Measurements from ENCODE around the gene SPATA33.
"Not testable (repeated sequence)": the region's sequence is repeated elsewhere in the genome, so short reads cannot be mapped to it uniquely, and the experiment has no call there.

Gene SPATA33

DNA sequence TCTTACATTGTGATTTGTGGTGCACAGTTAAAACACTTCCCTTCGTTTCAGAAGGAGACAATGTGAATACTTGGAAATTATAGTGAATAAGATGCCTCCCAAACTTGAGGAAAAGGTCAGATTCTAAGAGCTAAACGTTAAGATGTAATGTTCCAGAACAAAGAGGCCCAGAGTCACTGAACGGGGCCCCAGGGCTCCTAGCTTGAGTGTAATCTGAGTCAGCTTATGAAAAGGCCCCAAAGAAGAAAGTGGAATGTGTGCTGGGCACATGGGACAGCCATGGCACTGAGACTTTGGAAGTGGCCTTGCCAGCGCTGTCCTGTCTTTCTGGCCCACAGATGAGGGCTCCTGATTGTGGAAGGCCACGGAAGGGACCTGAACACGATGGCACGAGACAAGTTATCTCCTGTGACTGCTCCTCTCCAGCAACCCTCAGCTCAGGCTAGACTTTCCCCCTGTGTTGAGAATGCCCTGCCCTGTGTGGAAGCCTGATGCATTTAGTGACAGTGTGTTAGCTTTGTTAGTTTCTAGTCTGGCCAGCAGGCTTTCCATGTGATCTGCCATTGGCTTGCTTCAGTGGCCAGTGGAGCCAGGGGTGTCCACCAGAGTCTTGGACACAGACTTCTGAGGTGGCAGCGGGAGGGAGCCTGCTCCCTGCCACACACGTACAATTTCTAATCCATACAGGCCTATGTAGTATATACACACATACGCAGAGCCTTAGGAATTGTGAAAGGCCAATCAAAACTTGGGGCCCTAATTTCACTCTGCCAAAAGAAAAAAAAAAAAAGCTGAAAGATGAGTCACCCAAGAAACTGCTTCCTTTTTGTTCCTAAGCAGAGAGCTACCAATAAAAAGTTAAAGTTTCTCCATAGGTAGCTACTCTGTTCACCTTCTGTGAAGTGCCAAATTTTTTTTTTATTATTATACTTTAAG, 13.1 kb downstream of the SPATA33 start:
- TF ChIP-seq, protein P1, sequence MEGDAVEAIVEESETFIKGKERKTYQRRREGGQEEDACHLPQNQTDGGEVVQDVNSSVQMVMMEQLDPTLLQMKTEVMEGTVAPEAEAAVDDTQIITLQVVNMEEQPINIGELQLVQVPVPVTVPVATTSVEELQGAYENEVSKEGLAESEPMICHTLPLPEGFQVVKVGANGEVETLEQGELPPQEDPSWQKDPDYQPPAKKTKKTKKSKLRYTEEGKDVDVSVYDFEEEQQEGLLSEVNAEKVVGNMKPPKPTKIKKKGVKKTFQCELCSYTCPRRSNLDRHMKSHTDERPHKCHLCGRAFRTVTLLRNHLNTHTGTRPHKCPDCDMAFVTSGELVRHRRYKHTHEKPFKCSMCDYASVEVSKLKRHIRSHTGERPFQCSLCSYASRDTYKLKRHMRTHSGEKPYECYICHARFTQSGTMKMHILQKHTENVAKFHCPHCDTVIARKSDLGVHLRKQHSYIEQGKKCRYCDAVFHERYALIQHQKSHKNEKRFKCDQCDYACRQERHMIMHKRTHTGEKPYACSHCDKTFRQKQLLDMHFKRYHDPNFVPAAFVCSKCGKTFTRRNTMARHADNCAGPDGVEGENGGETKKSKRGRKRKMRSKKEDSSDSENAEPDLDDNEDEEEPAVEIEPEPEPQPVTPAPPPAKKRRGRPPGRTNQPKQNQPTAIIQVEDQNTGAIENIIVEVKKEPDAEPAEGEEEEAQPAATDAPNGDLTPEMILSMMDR (IDR thresholded peaks at IDR 0.05) = no peak
- Histone ChIP-seq H3K9me3 (no peaks in the 10 kb centered on the region), H3K36me3 (peaks cover 5% of the 10 kb centered on the region), H3K27me3 (peaks cover 12% of the 10 kb centered on the region), H3K27ac (no peak overlapping the region), H3K4me1 (ENCODE audit: control insufficient read depth in 1 of 2, insufficient read depth in 1 of 2, low read depth in 1 of 2, low read length in 1 of 2) (peaks cover 0 to 3% of the 10 kb centered on the region in 2 experiments), H3K4me3 (ENCODE audit: low read depth in 1 of 2, low read length in 1 of 2) (no peak overlapping the region)

DNA sequence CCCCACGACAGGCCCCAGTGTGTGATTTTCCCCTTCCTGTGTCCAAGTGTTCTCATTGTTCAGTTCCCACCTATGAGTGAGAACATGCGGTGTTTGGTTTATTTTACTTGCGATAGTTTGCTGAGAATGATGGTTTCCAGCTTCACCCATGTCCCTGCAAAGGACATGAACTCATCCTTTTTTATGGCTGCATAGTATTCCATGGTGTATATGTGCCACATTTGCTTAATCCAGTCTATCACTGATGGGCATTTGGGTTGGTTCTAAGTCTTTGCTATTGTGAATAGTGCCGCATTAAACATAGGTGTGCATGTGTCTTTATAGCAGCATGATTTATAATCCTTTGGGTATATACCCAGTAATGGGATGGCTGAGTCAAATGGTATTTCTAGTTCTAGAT, 13.9 kb downstream of the SPATA33 start:
- H3K9me3 ChIP-seq; H3K4me3 ChIP-seq (ENCODE audit: low read depth in 1 of 2, low read length in 1 of 2); H3K27ac ChIP-seq; H3K4me1 ChIP-seq (ENCODE audit: control insufficient read depth in 1 of 2, insufficient read depth in 1 of 2, low read depth in 1 of 2, low read length in 1 of 2); H3K36me3 ChIP-seq: not testable (repeated sequence)
- peaks cover 12% of the 10 kb centered on the region for H3K27me3 ChIP-seq

DNA sequence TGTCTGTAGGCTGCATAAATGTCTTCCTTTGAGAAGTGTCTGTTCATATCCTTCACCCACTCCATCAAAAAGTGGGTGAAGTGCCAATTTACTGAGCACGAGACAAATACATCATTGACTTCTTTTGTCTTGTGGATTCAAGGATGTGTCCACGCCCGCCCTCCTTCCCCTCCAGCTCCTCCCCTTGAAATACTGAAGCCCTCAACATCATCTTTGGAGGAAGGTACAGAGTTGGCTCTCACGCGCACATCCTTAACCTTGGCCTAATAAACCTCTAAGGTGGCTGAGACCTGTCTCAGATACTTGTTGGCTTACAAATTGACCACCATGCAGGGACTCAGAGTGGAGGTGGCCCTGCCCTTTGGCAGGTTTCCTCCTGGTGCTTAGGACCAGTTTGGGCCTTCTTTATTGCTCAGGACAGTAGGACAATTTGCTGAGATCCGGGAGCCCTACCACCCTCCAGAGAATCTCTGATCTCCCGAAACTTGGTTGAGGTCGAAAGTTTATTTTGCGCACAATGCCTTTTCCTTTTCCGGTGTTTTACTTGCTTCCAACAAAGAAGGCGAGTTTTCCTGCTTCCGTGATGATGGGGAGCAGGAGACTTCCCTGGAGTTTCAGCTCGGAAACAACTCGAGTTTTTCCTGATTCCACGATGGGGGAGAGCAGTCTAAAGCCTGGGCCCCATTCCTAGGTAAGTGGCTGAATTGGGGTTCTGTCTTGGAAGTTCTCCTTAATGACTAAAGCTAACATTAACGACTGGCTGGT, 14.7 kb downstream of the SPATA33 start:
- Histone ChIP-seq H3K36me3 (peaks cover 5% of the 10 kb centered on the region), H3K27me3 (peaks cover 12% of the 10 kb centered on the region), H3K9me3 (no peaks in the 10 kb centered on the region), H3K4me1 (ENCODE audit: control insufficient read depth in 1 of 2, insufficient read depth in 1 of 2, low read depth in 1 of 2, low read length in 1 of 2) (peaks cover 0 to 3% of the 10 kb centered on the region in 2 experiments), H3K4me3 (ENCODE audit: low read depth in 1 of 2, low read length in 1 of 2) (no peak overlapping the region), H3K27ac (no peak overlapping the region)
- TF ChIP-seq, protein P1 (IDR thresholded peaks at IDR 0.05) = no peak

DNA sequence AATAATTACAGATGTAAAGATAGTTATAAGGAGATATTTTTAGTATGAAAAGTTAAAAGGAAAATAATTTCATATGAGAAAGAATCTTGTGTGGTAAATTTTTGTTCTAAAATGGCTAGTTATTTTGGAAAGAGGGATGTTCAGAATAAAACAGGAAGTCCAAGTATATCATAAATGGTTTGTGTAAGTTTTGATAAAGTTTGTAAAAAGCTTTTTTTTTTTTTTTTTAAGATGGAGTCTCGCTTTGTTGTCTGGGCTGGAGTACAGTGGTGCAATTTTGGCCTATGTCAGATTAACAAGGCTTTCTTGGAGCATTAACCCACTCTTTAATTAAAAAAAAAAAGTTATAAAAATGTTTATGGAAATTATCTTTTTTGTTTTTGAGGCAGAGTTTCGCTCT, 20.6 kb downstream of the SPATA33 start:
- Histone ChIP-seq H3K27ac (no peak overlapping the region), H3K4me1 (ENCODE audit: control insufficient read depth in 1 of 2, insufficient read depth in 1 of 2, low read depth in 1 of 2, low read length in 1 of 2) (no peaks in the 10 kb centered on the region), H3K27me3 (no peaks in the 10 kb centered on the region), H3K36me3 (no peaks in the 10 kb centered on the region), H3K4me3 (ENCODE audit: low read depth in 1 of 2, low read length in 1 of 2) (no peak overlapping the region), H3K9me3 (peaks cover 6% of the 10 kb centered on the region)
- TF ChIP-seq, protein P1 (IDR thresholded peaks at IDR 0.05) = no peak

DNA sequence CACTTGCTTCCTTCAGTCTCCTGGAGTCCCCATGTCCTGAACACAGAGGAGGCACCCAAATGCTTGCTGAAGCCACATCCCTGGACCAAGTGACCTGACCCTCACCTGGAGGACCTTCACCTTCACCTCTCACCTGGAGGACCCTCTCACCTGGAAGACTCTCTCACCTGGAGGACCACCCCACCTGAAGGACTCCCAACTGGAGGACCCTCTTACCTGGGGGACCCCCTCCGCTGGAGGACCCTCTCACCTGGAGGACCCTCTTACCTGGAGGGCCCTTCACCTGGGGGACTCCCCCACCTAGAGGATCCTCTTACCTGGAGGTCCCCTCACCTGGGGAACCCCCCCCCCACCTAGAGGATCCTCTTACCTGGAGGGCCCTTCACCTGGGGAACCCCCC, 28.3 kb downstream of the SPATA33 start:
- H3K9me3 ChIP-seq = no peaks in the 10 kb centered on the region
- peak overlapping the region in 1 of 2 experiments; percentile 99 for H3K4me3 ChIP-seq (ENCODE audit: low read depth in 1 of 2, low read length in 1 of 2)
- no peaks in the 10 kb centered on the region for H3K36me3 ChIP-seq
- H3K27ac ChIP-seq = no peak overlapping the region
- H3K4me1 ChIP-seq (ENCODE audit: control insufficient read depth in 1 of 2, insufficient read depth in 1 of 2, low read depth in 1 of 2, low read length in 1 of 2) = peaks cover 12% of the 10 kb centered on the region in 2 experiments
- TF ChIP-seq, protein P1 (IDR thresholded peaks at IDR 0.05) = no peak
- no peaks in the 10 kb centered on the region for H3K27me3 ChIP-seq
